LNCAP (cell line): ENCODE data around the gene PXDN.

ENCODE experiments used
- TF ChIP-seq, protein P1 (sequence below): fragments of 450-650 bp; IDR thresholded peaks from 2 replicates; pipeline ENCODE4 v1.5.1; 2017; ENCODE audit warnings: mild to moderate bottlenecking

PXDN gene

DNA sequence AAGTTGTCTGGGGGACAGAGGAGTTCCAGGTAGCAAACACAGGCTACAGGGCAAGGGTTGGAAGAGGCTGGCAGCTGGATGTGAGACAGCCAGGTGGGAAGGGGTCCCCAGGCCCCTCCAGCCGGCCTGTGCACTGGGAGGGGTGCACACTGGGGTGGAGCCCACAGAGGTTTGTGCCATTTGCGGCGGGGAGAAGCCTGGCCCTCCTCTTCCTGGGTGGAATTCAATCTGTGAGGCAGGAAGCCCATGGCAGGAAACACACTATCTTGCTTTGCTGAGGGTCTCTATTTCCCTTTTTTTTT, 63.3 kb downstream of the PXDN start:
- TF ChIP-seq, protein P1, sequence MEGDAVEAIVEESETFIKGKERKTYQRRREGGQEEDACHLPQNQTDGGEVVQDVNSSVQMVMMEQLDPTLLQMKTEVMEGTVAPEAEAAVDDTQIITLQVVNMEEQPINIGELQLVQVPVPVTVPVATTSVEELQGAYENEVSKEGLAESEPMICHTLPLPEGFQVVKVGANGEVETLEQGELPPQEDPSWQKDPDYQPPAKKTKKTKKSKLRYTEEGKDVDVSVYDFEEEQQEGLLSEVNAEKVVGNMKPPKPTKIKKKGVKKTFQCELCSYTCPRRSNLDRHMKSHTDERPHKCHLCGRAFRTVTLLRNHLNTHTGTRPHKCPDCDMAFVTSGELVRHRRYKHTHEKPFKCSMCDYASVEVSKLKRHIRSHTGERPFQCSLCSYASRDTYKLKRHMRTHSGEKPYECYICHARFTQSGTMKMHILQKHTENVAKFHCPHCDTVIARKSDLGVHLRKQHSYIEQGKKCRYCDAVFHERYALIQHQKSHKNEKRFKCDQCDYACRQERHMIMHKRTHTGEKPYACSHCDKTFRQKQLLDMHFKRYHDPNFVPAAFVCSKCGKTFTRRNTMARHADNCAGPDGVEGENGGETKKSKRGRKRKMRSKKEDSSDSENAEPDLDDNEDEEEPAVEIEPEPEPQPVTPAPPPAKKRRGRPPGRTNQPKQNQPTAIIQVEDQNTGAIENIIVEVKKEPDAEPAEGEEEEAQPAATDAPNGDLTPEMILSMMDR, result no peak

DNA sequence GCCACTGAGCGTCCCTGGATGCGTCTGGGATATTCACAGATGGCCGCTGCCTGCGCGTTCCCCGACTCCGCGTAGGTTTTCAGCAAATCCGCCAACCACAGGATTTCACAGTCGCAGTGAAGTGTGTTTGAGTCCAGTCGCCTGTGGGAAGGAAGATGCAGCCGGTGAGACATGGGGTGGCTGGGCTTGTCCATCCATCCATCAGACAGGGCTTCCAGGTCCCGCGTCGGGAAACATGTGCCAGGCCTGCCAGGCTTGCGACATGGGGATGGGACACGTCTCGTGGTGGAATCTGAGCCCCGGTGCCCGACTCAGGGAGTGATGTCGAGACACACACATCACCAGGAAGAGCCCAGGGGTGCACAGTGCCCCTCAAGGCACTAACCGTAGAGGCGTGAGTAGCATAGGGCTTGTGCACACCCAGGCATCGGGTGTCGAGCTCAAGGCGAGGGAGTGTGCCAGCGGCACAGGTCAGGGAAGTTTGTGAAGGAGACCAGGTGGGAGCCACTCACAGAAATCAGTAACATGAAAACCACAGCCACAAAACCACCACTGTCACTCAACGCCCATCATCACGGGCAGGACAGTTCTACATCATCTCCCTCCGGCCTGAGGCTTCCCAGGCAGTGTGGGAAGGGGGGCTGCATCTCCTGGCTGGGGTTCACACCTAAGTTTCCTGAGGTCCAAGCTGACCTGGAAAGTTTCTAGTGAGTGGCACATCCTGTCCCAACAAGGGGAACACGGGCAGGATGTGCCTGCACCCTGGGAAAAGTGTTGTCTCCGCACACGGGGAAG, 63.9 kb downstream of the PXDN start:
- TF ChIP-seq, protein P1, result no peak

DNA sequence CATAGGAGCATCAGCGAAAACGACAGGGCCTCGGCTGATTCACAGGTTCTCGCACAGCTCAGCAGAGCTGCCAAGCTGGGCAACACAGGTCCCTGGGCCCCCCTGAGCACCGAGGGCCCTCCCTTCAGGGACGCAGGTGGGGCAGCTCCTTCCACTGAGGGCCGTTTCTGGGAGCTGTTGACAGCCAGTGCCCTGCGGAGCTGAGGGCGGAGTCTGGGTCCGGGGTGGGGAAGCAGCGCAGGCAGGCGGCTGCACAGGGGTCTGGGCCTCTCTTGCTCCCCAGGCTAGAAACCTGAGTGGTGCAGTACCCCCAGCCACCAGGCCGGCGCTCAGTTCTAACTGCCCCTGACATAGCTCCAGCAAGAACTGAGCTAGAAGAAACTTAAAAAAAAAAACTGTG, 65.7 kb downstream of the PXDN start:
- TF ChIP-seq, protein P1, result no peak

DNA sequence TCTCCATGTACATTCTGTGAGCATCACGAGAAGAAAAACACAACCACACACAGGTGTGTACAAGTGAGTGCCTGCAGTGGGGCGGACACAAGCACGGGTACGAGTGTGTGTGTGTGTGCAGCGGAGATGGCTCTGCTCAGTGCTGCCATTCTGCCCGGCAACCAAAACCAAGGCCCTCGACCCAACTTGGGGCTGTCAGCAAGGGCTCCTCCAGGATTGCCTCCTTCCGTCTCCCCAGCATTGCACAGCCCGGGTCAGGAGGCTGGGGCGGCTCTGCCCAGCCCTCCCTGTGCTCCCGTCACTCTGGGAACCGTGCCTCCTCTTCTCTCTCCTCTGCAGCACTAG, 66.5 kb downstream of the PXDN start:
- TF ChIP-seq, protein P1, result no peak

DNA sequence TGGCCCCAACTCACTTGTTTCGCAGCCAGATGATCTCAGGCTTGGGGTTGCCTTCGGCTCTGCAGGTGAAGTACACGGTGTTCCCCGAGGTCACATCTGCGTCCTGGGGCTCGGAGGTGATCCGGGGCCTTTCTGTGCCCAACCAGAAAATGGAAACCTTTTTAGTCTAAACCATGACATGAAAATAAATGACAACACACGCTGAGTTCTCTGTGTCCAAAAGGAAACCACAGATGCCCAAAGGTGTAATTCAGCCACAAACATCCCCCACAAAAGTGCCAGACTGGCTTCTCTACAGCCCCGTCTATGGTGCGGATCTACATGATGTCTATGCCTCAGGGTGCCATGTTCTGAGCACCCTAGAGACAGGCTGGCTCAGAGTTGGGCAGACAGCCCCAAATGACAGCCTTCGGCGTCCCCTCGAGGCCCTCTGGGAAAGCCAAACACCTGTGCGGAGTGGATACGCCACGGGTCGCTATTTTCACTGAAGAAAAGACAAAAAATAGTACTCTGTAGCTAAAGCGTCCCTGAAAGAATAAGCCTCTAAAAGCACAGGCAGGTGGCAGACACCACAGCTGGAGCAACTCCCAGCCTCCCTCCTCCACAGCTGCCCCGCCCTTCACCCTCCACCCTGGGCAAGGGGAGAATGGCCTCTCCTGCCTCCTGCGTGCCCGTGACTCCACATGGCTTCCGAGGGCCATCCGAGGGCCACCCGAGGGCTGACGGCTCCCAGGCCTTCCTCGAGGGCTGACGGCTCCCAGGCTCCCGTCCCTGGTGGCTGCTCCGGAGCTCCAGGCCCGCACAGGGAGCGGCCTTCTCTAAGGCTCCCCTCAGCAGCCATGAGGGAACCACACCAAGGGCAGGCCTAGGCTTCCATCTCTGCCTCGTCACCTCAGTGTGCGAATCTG, 67.1 kb downstream of the PXDN start:
- TF ChIP-seq, protein P1, result no peak

DNA sequence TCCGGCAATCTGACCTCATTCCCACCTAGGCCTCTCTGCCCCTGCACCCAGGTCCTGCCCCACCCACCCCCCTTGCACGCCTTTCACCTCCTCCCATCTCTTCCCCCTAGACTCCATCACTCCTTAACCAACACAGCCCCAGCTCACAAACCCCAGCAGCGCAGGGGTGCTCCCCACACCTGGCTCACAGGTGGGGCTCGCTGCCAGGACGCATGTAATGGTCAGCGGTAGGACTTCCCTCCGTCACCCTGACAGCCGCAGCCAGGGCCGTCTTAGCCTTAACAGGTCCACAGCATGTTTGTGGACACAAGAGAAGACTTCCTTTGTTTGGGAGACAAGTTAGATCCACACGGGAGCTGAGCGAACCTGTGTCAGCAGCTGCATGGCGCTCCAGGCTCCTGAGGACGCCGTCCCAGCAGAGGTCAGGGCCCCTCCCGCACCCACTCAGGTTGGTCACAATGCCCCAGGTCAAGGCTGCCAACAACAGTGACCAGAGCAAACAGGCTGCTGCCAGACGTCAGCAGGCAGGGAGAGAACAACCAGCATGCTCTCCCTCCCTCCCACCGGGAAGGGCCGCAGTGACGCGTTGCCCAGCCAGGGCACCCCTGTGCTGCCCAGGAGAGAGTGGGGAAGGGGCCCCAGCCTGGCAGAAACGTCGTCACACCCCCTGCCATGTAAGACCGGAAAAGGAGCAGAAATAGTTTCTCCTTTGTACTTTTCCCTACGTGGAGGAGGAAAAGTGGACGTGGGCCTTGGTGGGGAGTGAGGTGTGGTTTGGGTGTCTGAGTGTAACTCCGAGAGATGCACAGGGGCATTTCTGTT, 68.0 kb downstream of the PXDN start:
- TF ChIP-seq, protein P1, result no peak

DNA sequence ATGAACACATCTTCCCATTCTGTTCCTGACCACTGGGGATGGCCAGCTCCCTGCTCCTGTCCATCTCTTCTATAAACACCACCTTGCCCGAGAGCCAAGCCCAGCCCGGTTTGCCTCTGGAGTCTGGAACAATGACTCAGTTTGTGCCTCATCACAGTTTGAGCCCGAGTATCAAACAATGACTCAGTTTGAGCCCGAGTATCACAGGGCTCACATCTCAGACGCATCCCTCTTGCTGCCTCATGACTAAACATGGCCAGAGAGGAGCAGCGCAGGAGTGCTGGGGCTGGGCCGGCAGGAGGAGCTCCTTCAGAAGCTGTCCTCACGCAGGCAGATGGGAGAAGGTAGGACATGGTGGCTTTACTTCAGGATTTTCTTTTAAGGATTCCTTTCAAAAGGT, 68.7 kb downstream of the PXDN start:
- TF ChIP-seq, protein P1, result no peak; the same call in 1 of the 2 replicates
